A673 (cell line): ENCODE results near the gene SEC22C.

ENCODE experiments used
- CTCF ChIP-seq: fragments of 300-800, 200-600 bp; sonication (generic); conservative IDR thresholded peaks from 2 replicates; pipeline ENCODE4 v1.5.1; 2017; ENCODE audit warnings: low read depth, mild to moderate bottlenecking, antibody characterized with exemption, low read length, moderate library complexity, mixed read lengths
- EZH2 ChIP-seq: fragments of 200-600 bp; sonication (generic); IDR thresholded peaks from 2 replicates; pipeline ENCODE4 v1.6.1; 2017; ENCODE audit warnings: borderline replicate concordance, low read depth, mild to moderate bottlenecking, mixed read lengths, antibody characterized with exemption, low read length; ENCODE audit not compliant: poor library complexity, severe bottlenecking

- TF ChIP-seq EZH2 (no peak), CTCF (no peak)
Observed at GRCh38 chr3:42511201-42511600, 70.6 kb downstream of the SEC22C start.
